Measurements from ENCODE around the gene MCF2L2. TPM values are rescaled to one million over a fixed set of nuclear protein-coding genes. Genes with fewer than 3 reads are reported as not detected.

The MCF2L2 gene
- total RNA-seq, 1 donor from 2014 or later: 0.84 TPM

- Histone ChIP-seq H3K27me3 (ENCODE audit: control insufficient read depth, insufficient read depth, low read length) (no peaks in the 10 kb centered on the region), H3K36me3 (ENCODE audit: control insufficient read depth, insufficient read depth, low read length) (no peaks in the 10 kb centered on the region), H3K4me3 (ENCODE audit: low read depth, low read length) (no peak overlapping the region)
- TF ChIP-seq CTCF (IDR thresholded peaks at IDR 0.05; ENCODE audit: insufficient read depth, low read length, poor library complexity, severe bottlenecking): no peak
- no peak for DNase-seq (ENCODE audit: low read depth)
Observed at GRCh38 chr3:183218826-183219225, 209.6 kb downstream of the MCF2L2 start.

GRCh38 chr3:183217548-183218332 lies 210.7 kb downstream of the MCF2L2 start:
- H3K27me3 ChIP-seq (ENCODE audit: control insufficient read depth, insufficient read depth, low read length): no peaks in the 10 kb centered on the region
- H3K36me3 ChIP-seq (ENCODE audit: control insufficient read depth, insufficient read depth, low read length): no peaks in the 10 kb centered on the region
- TF ChIP-seq CTCF (IDR thresholded peaks at IDR 0.05; ENCODE audit: insufficient read depth, low read length, poor library complexity, severe bottlenecking): no peak
- no peak overlapping the region for H3K4me3 ChIP-seq (ENCODE audit: low read depth, low read length)
- no peak for DNase-seq (ENCODE audit: low read depth)

- H3K27me3 ChIP-seq (ENCODE audit: control insufficient read depth, insufficient read depth, low read length): no peaks in the 10 kb centered on the region
- DNase-seq (ENCODE audit: low read depth): no peak
- no peaks in the 10 kb centered on the region for H3K36me3 ChIP-seq (ENCODE audit: control insufficient read depth, insufficient read depth, low read length)
- no peak overlapping the region for H3K4me3 ChIP-seq (ENCODE audit: low read depth, low read length)
- no peak for TF ChIP-seq CTCF (IDR thresholded peaks at IDR 0.05; ENCODE audit: insufficient read depth, low read length, poor library complexity, severe bottlenecking)
Observed at GRCh38 chr3:183215591-183216202, 212.7 kb downstream of the MCF2L2 start.

- DNase-seq (ENCODE audit: low read depth): no peak
- TF ChIP-seq CTCF (IDR thresholded peaks at IDR 0.05; ENCODE audit: insufficient read depth, low read length, poor library complexity, severe bottlenecking): no peak
- Histone ChIP-seq H3K27me3 (ENCODE audit: control insufficient read depth, insufficient read depth, low read length) (no peaks in the 10 kb centered on the region), H3K4me3 (ENCODE audit: low read depth, low read length) (no peak overlapping the region), H3K36me3 (ENCODE audit: control insufficient read depth, insufficient read depth, low read length) (no peaks in the 10 kb centered on the region)
Observed at GRCh38 chr3:183214277-183214612, 214.2 kb downstream of the MCF2L2 start.

GRCh38 chr3:183213415-183214276 lies 214.8 kb downstream of the MCF2L2 start:
- TF ChIP-seq CTCF (IDR thresholded peaks at IDR 0.05; ENCODE audit: insufficient read depth, low read length, poor library complexity, severe bottlenecking): no peak
- H3K27me3 ChIP-seq (ENCODE audit: control insufficient read depth, insufficient read depth, low read length): no peaks in the 10 kb centered on the region
- H3K36me3 ChIP-seq (ENCODE audit: control insufficient read depth, insufficient read depth, low read length): no peaks in the 10 kb centered on the region
- no peak for DNase-seq (ENCODE audit: low read depth)
- no peak overlapping the region for H3K4me3 ChIP-seq (ENCODE audit: low read depth, low read length)

Data from kidney epithelial cell (primary cell).